Hippocampal formation (tissue), 2 donors: ENCODE data around the gene USP8.
A peak's percentile ranks its signal among the peaks of the same experiment; 100 is the strongest.
"Not testable (repeated sequence)": the region's sequence is repeated elsewhere in the genome, so short reads cannot be mapped to it uniquely, and the experiment has no call there.

Experiments used
- DNase-seq, 2 donors: peaks; one replicate each; lab custom pipeline; 2025; lab: John Stamatoyannopoulos, UW

USP8 gene

GRCh38 chr15:50424066-50424890 lies at the start of gene USP8:
TSS of gene USP8 (plus strand) at chr15:50424405. CDS start at chr15:50439074, 14,669 bp downstream.
- DNase-seq: peak; percentile 93 to 96

GRCh38 chr15:50377867-50378751 lies 46.1 kb upstream of the USP8 start:
- no peak for DNase-seq

GRCh38 chr15:50378776-50379175 lies 45.4 kb upstream of the USP8 start:
- DNase-seq: no peak

- DNase-seq: not testable (repeated sequence)
Measured at GRCh38 chr15:50379413-50379812, 44.8 kb upstream of the USP8 start.

GRCh38 chr15:50380089-50380488 lies 44.1 kb upstream of the USP8 start:
- DNase-seq: no peak

- DNase-seq: no peak
Measured at GRCh38 chr15:50381438-50381837, 42.8 kb upstream of the USP8 start.

GRCh38 chr15:50382408-50382807 lies 41.8 kb upstream of the USP8 start:
- DNase-seq: not testable (repeated sequence)

- no peak for DNase-seq
Measured at GRCh38 chr15:50390554-50391264, 33.5 kb upstream of the USP8 start.

- DNase-seq: not testable (repeated sequence)
Measured at GRCh38 chr15:50391561-50391960, 32.6 kb upstream of the USP8 start.

GRCh38 chr15:50411870-50412269 lies 12.3 kb upstream of the USP8 start:
- DNase-seq: no peak

- DNase-seq: no peak
Measured at GRCh38 chr15:50414624-50415023, 9.6 kb upstream of the USP8 start.

- no peak for DNase-seq
Measured at GRCh38 chr15:50415752-50416404, 8.3 kb upstream of the USP8 start.

- DNase-seq: no peak
Measured at GRCh38 chr15:50416890-50417289, 7.3 kb upstream of the USP8 start.

- DNase-seq: no peak
Measured at GRCh38 chr15:50418041-50418583, 6.1 kb upstream of the USP8 start.

- no peak for DNase-seq
Measured at GRCh38 chr15:50425219-50425618, 1.0 kb downstream of the USP8 start.

- not testable (repeated sequence) for DNase-seq
Measured at GRCh38 chr15:50425678-50426246, 1.6 kb downstream of the USP8 start.

GRCh38 chr15:50426428-50426827 lies 2.2 kb downstream of the USP8 start:
- no peak for DNase-seq

GRCh38 chr15:50431204-50431603 lies 7.0 kb downstream of the USP8 start:
- no peak for DNase-seq

GRCh38 chr15:50432230-50432629 lies 8.0 kb downstream of the USP8 start:
- no peak for DNase-seq

GRCh38 chr15:50435772-50436171 lies 11.6 kb downstream of the USP8 start:
- DNase-seq: no peak

GRCh38 chr15:50438251-50438650 lies 14.0 kb downstream of the USP8 start:
- no peak for DNase-seq
